Stimulated activated CD4-positive, alpha-beta T cell treated with anti-CD3 and anti-CD28 coated beads, Interleukin-12 subunit alpha, Interleukin-12 subunit beta, amount 100 ng/mL, for 4 hours (primary cell): Measurements from ENCODE around the gene CHAMP1.
"Not testable (repeated sequence)": the region's sequence is repeated elsewhere in the genome, so short reads cannot be mapped to it uniquely, and the experiment has no call there.

Source experiments
- DNase-seq: peaks from one replicate; pipeline ENCODE4 v3.0.0-alpha.2; 2020

The CHAMP1 gene

GRCh38 chr13:114334305-114335053, 20.2 kb downstream of the CHAMP1 start:
- no peak for DNase-seq

- not testable (repeated sequence) for DNase-seq
Measured at GRCh38 chr13:114336457-114336856, 22.2 kb downstream of the CHAMP1 start.

- no peak for DNase-seq
Measured at GRCh38 chr13:114338959-114339358, 24.7 kb downstream of the CHAMP1 start.

DNA sequence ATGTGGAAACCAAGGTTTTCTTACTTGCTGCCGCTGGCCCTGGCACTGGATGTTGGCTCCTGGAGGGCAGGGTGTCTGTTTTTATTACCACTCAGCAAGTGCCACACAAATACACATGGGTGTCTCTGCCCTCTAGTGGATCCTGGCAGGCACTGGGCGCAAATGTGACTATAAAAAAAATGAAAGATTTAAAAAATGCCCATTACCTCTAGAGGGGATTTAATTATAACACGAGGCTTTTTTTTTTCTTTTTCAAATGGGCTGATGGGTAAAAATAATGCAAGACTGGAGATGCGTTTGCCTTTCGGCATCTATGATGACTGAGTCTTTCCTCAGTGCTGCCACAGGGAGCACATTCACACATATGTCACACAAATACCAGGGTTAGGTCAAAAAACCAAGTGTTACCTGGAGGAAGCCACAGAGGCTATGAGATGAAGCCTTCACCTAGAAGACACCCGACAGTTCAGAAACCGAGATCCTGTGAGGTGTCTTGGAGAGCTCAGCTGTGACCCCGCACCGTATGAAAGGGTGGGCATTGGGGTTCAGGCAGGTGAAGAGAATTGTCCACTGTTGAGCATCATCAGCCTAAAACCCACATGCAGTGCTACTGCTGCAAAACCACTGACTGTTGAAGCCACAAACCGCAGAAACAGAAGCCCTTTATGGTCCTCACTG, 25.7 kb downstream of the CHAMP1 start:
- no peak for DNase-seq

GRCh38 chr13:114341003-114341777, 26.9 kb downstream of the CHAMP1 start:
- no peak for DNase-seq

- DNase-seq, result not testable (repeated sequence)
Measured at GRCh38 chr13:114347256-114347655, 33.0 kb downstream of the CHAMP1 start.

DNA sequence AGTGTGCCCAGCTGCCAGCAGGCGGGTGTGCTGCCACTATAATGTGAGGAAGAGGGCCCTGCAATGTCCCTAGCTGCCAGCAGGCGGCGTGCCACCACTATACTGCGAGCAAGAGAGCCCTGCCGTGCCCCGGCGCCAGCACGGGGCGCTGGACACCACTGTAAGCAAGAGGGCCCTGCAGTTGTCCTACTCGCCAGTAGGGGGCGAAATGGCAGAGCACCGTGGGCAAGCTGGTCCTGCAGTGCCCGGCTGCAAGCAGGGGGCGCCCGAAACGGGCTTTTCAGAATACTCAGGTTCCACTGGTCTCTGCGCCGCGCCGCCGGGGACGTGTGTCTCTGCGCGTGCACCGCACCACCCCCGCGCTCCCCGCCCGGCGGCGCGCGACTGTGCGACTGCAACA, 38.5 kb downstream of the CHAMP1 start:
- DNase-seq, result not testable (repeated sequence)

- not testable (repeated sequence) for DNase-seq
Measured at GRCh38 chr13:114353382-114353781, 39.1 kb downstream of the CHAMP1 start.
